ENCODE measurements around the gene C19orf33. TPM values are rescaled to one million over a fixed set of nuclear protein-coding genes. Genes with fewer than 3 reads are reported as not detected.
A peak's percentile ranks its signal among the peaks of the same experiment; 100 is the strongest.
"Not testable (repeated sequence)": the region's sequence is repeated elsewhere in the genome, so short reads cannot be mapped to it uniquely, and the experiment has no call there.

Gene C19orf33
- polyA plus RNA-seq, 3 donors from 2014 or later = 2.8 TPM; not detected in 2

DNA sequence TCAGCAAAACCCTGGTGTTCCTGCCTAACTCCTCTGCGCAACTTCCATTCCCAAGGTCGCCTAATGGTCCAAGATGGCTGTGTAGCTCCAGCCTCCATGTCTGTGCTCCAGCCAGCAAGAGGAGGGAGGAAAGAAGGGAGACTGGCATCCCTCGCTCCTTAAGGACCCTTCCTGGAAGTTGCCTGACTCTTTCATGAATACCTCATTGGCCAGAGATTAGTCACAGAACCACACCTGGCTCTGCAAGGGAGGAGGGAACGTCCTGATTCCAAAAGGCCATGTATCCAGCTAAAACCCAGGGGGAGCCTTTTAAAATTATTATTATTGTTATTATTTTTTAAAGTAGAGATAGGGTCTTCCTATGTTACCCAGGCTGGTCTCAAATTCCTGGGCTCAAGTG, 20.4 kb downstream of the C19orf33 start:
- Mint-ChIP-seq H3K27me3 (ENCODE audit: low read depth in 3 of 3) (peaks cover 0 to 2% (median 2%) of the 10 kb centered on the region in 3 donors), H3K4me1 (peaks cover under 1 to 6% of the 10 kb centered on the region in 2 donors), H3K36me3 (peaks cover 5 to 9% (median 8%) of the 10 kb centered on the region in 3 donors), H3K27ac (no peak overlapping the region), H3K9me3 (no peaks in the 10 kb centered on the region), H3K4me3 (no peak overlapping the region)
- DNase-seq = no peak

DNA sequence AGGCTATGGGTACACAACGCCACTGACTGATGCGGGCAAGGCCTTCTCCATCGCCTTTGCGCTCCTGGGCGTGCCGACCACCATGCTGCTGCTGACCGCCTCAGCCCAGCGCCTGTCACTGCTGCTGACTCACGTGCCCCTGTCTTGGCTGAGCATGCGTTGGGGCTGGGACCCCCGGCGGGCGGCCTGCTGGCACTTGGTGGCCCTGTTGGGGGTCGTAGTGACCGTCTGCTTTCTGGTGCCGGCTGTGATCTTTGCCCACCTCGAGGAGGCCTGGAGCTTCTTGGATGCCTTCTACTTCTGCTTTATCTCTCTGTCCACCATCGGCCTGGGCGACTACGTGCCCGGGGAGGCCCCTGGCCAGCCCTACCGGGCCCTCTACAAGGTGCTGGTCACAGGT, 22.5 kb downstream of the C19orf33 start:
- Mint-ChIP-seq H3K4me1 (no peaks in the 10 kb centered on the region), H3K27ac (no peak overlapping the region), H3K9me3 (no peaks in the 10 kb centered on the region), H3K36me3 (peaks cover 5 to 9% (median 8%) of the 10 kb centered on the region in 3 donors), H3K27me3 (ENCODE audit: low read depth in 3 of 3) (peaks cover 0 to 4% (median 2%) of the 10 kb centered on the region in 3 donors), H3K4me3 (no peak overlapping the region)
- no peak for DNase-seq

DNA sequence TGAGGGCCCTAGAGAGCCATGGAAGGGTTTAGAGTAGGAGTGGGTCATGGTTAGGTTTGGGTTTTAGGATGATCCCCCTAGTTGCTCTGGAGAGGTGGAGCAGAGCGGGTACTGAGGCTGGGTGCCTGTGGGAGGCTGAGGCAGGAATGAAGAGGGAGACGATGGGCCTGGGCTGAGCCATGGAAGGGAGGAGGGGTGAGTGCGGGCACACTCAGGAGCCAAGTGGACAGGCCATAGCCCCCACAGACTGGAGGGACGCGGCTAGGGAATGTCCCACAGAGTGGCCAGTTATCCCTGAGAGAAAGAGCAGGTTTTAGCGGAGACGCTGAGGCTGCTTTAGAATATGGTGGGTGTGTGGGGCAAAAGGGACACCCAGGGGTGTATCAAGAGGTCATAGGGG, 25.6 kb downstream of the C19orf33 start:
- Mint-ChIP-seq H3K27ac (no peak overlapping the region), H3K4me3 (no peak overlapping the region), H3K27me3 (ENCODE audit: low read depth in 3 of 3) (peaks cover 0 to 3% (median 2%) of the 10 kb centered on the region in 3 donors), H3K36me3 (peaks cover 5 to 9% (median 8%) of the 10 kb centered on the region in 3 donors), H3K4me1 (no peaks in the 10 kb centered on the region), H3K9me3 (no peaks in the 10 kb centered on the region)
- no peak for DNase-seq

DNA sequence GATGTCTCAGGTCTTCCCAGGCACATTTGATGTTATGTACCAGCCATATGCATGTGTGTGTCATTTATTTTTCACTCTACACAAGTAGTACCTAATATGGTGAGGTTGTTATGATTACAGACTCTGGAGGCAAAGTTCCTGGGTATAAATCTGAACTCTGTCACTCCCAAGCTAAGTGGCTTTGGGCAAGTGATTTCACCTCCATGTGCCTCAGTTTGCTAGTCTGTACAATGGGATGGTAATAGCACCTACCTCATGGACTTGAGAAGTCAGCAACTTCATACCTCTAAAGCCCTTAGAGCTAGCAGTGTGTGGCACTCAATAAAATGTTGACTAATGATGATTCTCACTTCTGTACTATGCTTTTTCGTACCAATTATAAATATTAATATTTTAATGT, 27.7 kb downstream of the C19orf33 start:
- peaks cover 0 to 5% (median 4%) of the 10 kb centered on the region in 3 donors for H3K27me3 Mint-ChIP-seq (ENCODE audit: low read depth in 3 of 3)
- H3K9me3 Mint-ChIP-seq = no peaks in the 10 kb centered on the region
- peaks cover 4 to 5% (median 5%) of the 10 kb centered on the region in 3 donors for H3K36me3 Mint-ChIP-seq
- H3K27ac Mint-ChIP-seq = no peak overlapping the region
- no peak for DNase-seq
- peaks cover 2 to 3% of the 10 kb centered on the region in 2 donors for H3K4me1 Mint-ChIP-seq
- H3K4me3 Mint-ChIP-seq = no peak overlapping the region

DNA sequence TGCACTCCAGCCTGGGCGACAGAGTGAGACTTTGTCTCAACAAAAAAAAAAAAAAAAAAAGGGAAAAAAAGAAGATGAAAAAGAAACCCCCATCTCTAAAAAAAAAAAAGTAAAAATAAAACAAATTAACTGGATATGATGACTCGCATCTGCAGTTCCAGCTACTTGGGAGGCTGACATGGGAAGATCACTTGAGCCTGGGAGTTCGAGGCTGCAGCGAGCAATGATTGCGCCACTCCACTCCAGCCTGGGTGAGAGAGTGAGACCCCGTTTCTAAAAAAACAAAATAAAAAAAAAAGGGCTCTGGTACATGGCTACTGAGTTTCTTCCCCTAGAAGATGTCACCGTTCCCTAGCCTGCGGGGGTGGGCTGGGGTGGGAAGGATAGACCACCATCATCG, 29.2 kb downstream of the C19orf33 start:
- DNase-seq = no peak
- peaks cover 0 to 5% (median 5%) of the 10 kb centered on the region in 3 donors for H3K27me3 Mint-ChIP-seq (ENCODE audit: low read depth in 3 of 3)
- peaks cover 9% of the 10 kb centered on the region in 2 donors for H3K4me1 Mint-ChIP-seq
- H3K9me3 Mint-ChIP-seq = no peaks in the 10 kb centered on the region
- H3K4me3 Mint-ChIP-seq = no peak overlapping the region
- H3K27ac Mint-ChIP-seq = no peak overlapping the region
- peaks cover 0 to 3% (median 0%) of the 10 kb centered on the region in 3 donors for H3K36me3 Mint-ChIP-seq

DNA sequence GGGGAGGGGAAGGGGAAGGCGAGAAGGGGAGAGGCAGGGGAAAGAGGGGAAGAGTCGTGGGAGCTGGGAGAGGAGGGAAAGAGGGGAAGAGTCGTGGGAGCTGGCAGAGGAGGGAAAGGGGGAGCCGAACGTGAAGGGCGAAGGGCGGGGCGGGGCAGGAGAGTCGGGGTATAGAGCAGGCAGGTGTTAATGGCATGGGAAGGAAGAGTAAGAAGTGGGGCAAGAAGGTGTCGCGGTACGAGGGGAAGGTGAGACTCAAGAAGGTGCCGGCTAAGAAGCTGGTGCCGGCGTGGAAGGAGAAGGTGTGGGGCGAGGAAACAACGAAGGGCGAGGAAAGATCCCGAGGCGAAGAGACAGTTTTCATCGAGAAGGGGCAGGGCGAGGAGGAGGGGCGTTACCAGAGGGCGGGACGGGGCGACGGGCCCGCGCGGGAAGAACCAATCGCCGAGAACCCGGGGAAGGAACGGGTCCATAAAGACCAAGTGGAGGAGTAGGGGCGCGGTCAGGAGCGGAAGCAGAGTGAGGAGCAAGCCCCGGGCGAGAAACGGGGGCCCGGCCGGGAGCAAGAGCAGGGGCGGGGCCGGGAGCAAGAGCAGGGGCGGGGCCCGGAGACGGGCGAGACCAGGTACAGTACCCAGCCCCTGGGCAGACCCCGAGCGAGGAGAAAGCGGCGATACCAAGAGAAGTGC, 32.0 kb downstream of the C19orf33 start:
- Mint-ChIP-seq H3K4me3 (peak overlapping the region; percentile 90 to 97 (median 96)), H3K4me1 (peaks cover 15 to 16% of the 10 kb centered on the region in 2 donors), H3K36me3 (peaks cover 0 to 3% (median 0%) of the 10 kb centered on the region in 3 donors), H3K27me3 (ENCODE audit: low read depth in 3 of 3) (peaks cover 2 to 5% (median 3%) of the 10 kb centered on the region in 3 donors), H3K27ac (peak overlapping the region; percentile 95 to 99 (median 98)), H3K9me3 (no peaks in the 10 kb centered on the region)
- DNase-seq = peak; percentile 88 to 90 (median 90)

DNA sequence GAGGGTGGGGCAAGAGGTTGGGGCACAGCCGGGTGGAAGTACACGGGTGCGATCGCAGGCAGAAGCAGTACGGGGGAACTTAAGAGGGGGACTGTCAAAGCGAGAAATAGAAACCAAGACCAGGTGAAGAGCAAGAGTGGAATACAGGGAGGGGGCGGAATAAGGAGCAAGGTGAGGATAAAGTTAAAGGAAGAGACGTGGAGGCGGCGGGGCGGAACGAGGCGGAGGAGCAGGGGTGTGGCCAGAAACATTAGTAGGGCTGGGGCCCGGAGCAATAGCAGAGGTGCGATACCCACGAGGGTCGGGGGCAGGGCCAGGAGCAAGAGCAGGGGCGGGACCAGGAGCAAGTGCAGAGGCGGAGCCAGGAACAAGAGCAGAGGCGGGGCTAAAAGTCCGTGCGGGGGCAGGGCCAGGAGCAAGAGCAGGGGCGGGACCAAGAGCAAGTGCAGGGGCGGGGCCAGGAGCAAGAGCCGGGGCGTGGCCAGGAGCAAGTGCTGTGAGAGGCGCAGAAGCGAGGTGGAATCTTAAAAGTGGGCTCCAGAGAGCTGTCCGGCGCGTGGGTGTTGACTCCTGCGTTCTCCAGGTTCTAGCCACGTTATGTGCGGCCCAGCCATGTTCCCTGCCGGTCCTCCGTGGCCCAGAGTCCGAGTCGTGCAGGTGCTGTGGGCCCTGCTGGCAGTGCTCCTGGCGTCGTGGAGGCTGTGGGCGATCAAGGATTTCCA, 32.7 kb downstream of the C19orf33 start:
- H3K9me3 Mint-ChIP-seq = no peaks in the 10 kb centered on the region

DNA sequence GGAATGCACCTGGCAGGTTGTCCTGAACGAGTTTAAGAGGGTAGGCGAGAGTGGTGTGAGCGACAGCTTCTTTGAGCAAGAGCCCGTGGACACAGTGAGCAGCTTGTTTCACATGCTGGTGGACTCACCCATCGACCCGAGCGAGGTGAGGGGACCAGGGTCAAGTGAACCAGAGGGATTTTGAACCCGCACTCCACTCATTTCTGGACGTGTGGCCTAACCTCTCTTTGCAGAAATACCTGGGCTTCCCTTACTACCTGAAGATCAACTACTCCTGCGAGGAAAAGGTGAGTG, 33.3 kb downstream of the C19orf33 start:
- H3K36me3 Mint-ChIP-seq = peaks cover 0 to 3% (median 0%) of the 10 kb centered on the region in 3 donors
- H3K9me3 Mint-ChIP-seq = no peaks in the 10 kb centered on the region
- H3K27ac Mint-ChIP-seq = peak overlapping the region in 4 of 6 donors; percentile 96 to 99 (median 98)
- no peak for DNase-seq
- H3K27me3 Mint-ChIP-seq (ENCODE audit: low read depth in 3 of 3) = peaks cover 2 to 5% (median 2%) of the 10 kb centered on the region in 3 donors
- H3K4me3 Mint-ChIP-seq = peak overlapping the region; percentile 90 to 97 (median 96)
- H3K4me1 Mint-ChIP-seq = peaks cover 15 to 19% of the 10 kb centered on the region in 2 donors

More for the DNA sequence above, 32.7 kb downstream of the C19orf33 start:
- Mint-ChIP-seq H3K27me3 (ENCODE audit: low read depth in 3 of 3) (peaks cover 2 to 5% (median 3%) of the 10 kb centered on the region in 3 donors), H3K36me3 (peaks cover 0 to 3% (median 0%) of the 10 kb centered on the region in 3 donors), H3K4me3 (peak overlapping the region; percentile 90 to 97 (median 96)), H3K27ac (peak overlapping the region; percentile 95 to 99 (median 98)), H3K4me1 (peaks cover 15 to 19% of the 10 kb centered on the region in 2 donors)
- DNase-seq = peak; percentile 94 to 96 (median 96)

DNA sequence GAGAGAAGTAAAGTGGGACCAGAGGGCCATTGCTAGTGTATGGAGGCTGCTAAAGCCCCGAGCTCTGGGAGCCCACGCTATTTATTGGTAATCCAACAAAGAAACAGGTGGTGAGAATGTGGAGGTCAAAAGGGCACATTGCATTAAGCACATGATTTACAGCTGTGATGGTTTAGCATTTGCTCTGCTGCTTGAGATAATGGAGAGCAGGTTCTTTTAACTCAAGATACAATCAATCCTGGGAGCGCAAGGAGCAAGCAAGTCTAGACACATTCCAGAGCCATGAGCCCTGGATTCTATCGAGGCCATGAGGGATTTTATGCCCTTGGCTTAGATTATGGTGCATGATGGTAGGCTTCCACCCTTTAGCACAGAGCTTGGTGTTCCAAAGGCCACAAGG, 35.0 kb downstream of the C19orf33 start:
- H3K4me1 Mint-ChIP-seq = peaks cover 15 to 19% of the 10 kb centered on the region in 2 donors
- peak overlapping the region in 1 of 6 donors; percentile 15 for H3K27ac Mint-ChIP-seq
- not testable (repeated sequence) for DNase-seq; H3K27me3 Mint-ChIP-seq (ENCODE audit: low read depth in 3 of 3); H3K36me3 Mint-ChIP-seq; H3K9me3 Mint-ChIP-seq
- peak overlapping the region in 1 of 5 donors; percentile 46 for H3K4me3 Mint-ChIP-seq

DNA sequence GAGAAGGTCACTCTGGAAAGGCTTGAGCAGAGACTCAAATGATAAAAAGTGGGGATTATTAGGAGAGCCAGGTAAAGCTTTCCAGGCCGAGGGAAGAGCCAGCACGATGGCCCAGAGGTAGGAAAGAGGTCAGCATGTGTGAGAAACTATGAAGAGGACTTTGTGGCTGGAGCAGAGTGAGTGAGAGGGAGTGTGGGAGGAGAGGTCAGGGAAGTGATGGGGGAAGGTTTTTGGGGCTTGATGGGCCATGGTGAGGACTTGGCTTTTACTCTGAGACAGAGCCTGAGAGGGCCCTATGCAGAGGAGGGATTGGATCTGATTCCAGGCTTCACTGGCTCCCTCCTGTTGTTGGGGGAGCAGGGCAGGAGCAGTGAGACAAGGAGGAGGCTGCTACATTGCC, 36.9 kb downstream of the C19orf33 start:
- Mint-ChIP-seq H3K27me3 (ENCODE audit: low read depth in 3 of 3) (peaks cover 0 to 2% (median 2%) of the 10 kb centered on the region in 3 donors), H3K9me3 (no peaks in the 10 kb centered on the region), H3K27ac (peak overlapping the region in 1 of 6 donors; percentile 18)

DNA sequence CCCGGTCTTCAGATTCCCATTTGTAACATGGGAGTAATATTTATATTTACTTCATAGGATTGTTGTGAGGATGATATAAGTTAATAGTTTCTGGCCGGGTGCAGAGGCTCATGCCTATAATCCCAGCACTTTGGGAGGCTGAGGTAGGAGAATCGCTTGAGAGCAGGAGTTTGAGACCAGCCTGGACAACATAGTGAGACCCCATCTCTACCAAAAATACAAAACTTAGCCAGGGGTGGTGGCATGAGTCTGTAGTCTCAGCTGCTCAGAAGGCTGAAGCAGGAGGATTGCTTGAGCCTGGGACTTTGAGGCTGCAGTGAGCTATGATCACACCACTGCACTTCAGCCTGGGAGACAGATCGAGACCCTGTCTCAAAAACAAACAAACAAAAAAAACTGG, 42.8 kb downstream of the C19orf33 start:
- Mint-ChIP-seq H3K27ac (no peak overlapping the region), H3K4me1 (no peaks in the 10 kb centered on the region), H3K9me3 (no peaks in the 10 kb centered on the region), H3K4me3 (no peak overlapping the region), H3K27me3 (ENCODE audit: low read depth in 3 of 3) (no peaks in the 10 kb centered on the region), H3K36me3 (peaks cover 0 to 7% (median 0%) of the 10 kb centered on the region in 3 donors)
- no peak for DNase-seq

More for the DNA sequence above, 36.9 kb downstream of the C19orf33 start:
- DNase-seq = no peak
- H3K4me1 Mint-ChIP-seq = peaks cover 15 to 17% of the 10 kb centered on the region in 2 donors
- no peak overlapping the region for H3K4me3 Mint-ChIP-seq
- H3K36me3 Mint-ChIP-seq = peaks cover 0 to 5% (median 0%) of the 10 kb centered on the region in 3 donors

DNA sequence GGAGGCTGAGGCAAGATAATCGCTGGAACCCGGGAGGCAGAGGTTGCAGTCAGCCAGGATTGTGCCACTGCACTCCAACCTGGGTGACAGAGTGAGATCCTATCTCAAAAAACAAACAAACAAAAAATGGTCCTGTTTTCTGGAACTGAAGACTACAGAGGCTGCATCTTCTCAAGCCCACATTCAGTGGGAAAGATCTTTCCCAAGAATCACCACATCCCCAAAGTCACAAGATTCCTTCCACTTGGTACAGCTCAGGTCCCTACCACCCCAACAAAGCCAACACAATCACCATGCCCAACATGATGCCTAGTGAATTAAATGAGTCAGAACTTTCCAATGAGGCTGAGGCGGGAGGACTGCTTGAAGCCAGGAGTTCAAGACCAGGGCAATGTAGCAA, 46.8 kb downstream of the C19orf33 start:
- Mint-ChIP-seq H3K4me1 (no peaks in the 10 kb centered on the region), H3K4me3 (no peak overlapping the region), H3K36me3 (peaks cover 0 to 5% (median 0%) of the 10 kb centered on the region in 3 donors), H3K9me3 (no peaks in the 10 kb centered on the region), H3K27me3 (ENCODE audit: low read depth in 3 of 3) (peaks cover 0 to 3% (median 0%) of the 10 kb centered on the region in 3 donors), H3K27ac (no peak overlapping the region)
- DNase-seq = no peak

DNA sequence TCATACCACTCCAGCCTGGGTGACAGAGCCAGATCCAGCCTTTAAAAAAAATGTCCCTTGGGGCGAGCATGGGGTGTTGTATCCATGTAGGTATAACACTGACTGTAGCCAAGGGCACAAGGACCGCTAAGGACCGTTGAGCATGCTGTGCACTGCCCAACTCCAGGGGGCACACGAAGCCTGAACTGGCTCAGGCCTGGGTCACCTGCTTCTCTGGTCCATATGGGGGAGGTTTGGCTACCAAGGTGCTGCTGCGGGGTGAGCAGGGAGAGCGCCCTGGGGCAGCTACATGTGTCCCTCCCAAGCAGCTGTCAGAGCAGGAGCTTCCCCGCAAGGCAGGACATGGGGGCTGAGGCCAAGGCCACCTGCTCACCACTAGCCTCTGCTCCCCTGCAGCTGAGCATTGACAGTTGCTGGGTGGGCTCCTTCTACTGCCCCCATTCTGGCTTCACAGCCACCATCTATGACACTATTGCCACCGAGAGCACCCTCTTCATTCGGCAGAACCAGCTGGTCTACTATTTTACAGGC, 47.9 kb downstream of the C19orf33 start:
- Mint-ChIP-seq H3K4me3 (no peak overlapping the region), H3K9me3 (no peaks in the 10 kb centered on the region), H3K36me3 (no peaks in the 10 kb centered on the region), H3K4me1 (no peaks in the 10 kb centered on the region), H3K27me3 (ENCODE audit: low read depth in 3 of 3) (peaks cover 0 to 3% (median 0%) of the 10 kb centered on the region in 3 donors), H3K27ac (no peak overlapping the region)
- no peak for DNase-seq

DNA sequence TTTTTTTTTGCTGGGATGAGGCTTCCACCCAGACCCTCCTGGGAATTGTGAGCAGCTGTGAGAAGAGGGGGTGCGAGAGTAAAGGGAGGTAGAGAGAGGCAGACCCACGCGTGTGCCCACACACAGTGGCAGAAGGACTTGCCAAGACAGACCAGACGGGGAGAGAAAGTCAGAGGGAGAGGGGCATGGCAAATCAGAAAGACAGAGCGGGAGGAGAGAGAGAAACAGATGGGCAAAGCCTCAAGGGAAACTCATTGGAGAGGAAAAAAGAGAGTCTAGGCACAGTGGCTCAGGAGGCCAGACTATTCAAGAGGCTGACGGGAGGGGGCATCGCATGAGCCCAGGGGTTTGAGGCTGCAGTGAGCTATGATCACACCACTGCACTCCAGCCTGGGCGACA, 48.6 kb downstream of the C19orf33 start:
- H3K36me3 Mint-ChIP-seq = no peaks in the 10 kb centered on the region
- no peak overlapping the region for H3K4me3 Mint-ChIP-seq
- peaks cover 0 to 3% (median 0%) of the 10 kb centered on the region in 3 donors for H3K27me3 Mint-ChIP-seq (ENCODE audit: low read depth in 3 of 3)
- H3K9me3 Mint-ChIP-seq = no peaks in the 10 kb centered on the region
- no peak overlapping the region for H3K27ac Mint-ChIP-seq
- no peak for DNase-seq
- H3K4me1 Mint-ChIP-seq = no peaks in the 10 kb centered on the region

Data from immature natural killer cell (primary cell).